Muscle of back (tissue), 13 donors: ENCODE data around the gene TMCO2. TPM values are rescaled to one million over a fixed set of nuclear protein-coding genes. Genes with fewer than 3 reads are reported as not detected.
"Not testable (repeated sequence)": the region's sequence is repeated elsewhere in the genome, so short reads cannot be mapped to it uniquely, and the experiment has no call there.

Experiments
- DNase-seq, 3 donors: peaks; one replicate each; pipeline versions ENCODE4 v3.0.0 to v3.0.0-alpha.2; 2013
- long read RNA-seq, 9 donors: transcript quantifications; one replicate each; lab custom pipeline, GENCODE V29; 2026
- polyA plus RNA-seq, 10 donors: library from polyadenylated mRNA; unstranded; fragments of 120-200 nt; gene quantifications; one replicate each; pipeline ENCODE4 v1.2.1, GENCODE V29; 2013; ENCODE audit not compliant: insufficient read length in 10 of 10

TMCO2 gene
- polyA plus RNA-seq: not detected
- long read RNA-seq, donor 1: 0 reads
- long read RNA-seq, donor 2: 0 reads
- long read RNA-seq, donor 3: 0 reads
- long read RNA-seq, donor 4: 0 reads
- long read RNA-seq, donor 5: 0 reads
- long read RNA-seq, donor 6: 0 reads
- long read RNA-seq, donor 7: 0 reads
- long read RNA-seq, donor 8: 0 reads
- long read RNA-seq, donor 9: 0 reads

DNA sequence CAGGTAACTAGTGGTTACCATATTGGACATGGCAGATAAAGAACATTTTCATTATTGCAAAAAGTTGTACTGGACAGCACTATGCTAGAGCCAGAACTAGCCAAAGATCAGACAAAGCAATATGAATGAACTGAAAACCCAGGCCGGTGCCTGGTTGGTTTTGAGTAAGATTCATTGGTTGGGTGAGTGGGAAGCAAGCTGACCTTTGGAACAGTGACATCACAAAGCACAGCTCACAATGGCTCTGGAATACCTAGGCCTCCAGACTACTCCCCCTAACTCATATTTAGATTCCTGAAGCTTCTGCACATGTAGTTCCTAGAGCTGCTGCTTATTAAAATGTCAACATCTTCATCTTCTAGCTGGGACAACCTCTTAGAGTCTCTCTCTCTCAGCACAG, at the start of gene TMCO2:
TSS of gene TMCO2 (plus strand) at position 283 of the 400 bp plus-strand sequence. CDS start at position 340, 57 bp downstream.
- no peak for DNase-seq

DNA sequence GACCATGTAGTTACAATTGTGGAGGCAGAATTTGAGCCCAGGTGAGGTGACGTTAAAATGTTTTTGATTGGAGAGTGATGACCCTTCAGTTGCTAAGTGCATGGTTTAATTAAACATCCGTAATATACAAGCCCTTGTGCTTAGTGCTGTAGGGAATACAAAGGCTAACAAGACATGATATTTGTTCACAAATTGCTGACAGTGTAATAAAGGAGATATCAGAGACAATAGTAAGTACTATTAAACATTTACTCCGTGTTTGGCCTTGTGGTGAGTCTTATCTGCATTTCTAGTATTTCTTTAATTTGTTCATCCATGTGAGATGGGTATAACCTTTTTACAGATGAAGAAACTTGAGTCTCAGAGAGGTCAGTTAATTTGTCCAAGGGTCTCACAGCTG, 48.6 kb upstream of the TMCO2 start:
- no peak for DNase-seq

DNA sequence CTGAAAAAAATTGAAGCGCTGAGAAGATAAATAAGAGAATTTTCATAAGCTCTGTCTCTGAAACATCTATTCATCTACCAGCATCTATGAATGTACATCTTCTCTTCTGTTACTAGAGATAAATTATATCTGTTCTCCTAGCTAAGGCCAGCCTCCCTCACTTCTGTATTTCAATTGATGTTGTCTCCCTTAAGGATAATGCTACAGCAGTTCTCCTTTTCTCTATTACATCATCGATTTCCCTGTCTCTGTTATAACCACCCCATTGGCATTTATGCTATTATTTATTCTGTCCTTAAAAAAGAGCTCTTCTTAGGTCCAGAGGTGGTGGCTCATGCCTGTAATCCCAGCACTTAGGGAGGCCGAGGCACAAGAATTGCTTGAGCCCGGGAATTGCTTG, 42.9 kb upstream of the TMCO2 start:
- DNase-seq: no peak

DNA sequence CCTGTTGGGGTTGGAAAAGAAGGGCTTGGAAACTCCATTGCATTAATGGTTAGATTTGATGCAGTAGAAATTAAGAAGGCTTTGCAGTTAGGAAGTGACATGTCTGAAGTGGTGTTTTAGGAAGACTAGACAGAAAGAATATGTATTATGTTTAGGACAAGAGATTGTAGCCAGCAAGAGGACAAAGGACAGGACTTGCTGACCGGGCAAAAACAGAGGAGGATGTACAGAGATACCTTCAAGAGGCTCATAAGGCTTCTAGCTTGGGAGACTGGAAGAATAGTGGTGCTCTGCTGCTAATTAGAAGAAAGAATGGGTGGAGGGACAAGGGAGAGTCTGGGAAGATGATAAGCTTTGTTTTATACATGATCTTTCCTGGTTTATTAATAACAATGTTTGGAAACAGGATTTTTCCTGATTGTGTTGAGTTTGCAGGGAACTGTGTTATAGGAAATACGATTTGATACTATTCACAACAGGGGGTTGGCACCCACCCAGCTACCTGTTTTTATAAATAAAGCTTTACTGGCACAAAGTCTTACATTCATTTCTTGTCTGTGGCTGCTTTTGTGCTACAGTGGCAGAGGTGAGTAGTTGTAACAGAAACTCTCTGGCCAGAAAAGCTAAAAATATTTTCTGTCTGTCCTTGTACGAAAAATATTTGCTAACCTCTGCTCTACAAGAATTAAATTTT, 37.1 kb upstream of the TMCO2 start:
- DNase-seq: no peak

DNA sequence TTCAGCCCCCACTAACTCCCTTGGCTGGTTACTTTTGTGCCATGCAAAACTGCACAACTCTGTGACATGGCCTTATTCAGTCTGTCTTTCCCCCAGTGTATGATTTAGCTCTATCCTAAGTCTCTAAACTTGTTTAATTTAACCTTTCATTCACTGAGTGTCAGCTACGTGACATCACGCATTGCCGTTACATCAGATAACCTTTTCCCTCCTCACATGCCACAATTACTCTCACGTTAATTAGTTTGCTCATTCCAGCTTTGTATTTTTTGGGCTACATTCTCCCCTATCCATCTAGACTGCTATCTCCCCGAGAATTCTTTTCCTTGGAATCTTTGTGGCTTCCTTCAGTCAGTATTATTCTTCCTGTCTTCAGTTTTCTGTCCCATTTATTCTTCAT, 29.4 kb upstream of the TMCO2 start:
- DNase-seq: no peak

DNA sequence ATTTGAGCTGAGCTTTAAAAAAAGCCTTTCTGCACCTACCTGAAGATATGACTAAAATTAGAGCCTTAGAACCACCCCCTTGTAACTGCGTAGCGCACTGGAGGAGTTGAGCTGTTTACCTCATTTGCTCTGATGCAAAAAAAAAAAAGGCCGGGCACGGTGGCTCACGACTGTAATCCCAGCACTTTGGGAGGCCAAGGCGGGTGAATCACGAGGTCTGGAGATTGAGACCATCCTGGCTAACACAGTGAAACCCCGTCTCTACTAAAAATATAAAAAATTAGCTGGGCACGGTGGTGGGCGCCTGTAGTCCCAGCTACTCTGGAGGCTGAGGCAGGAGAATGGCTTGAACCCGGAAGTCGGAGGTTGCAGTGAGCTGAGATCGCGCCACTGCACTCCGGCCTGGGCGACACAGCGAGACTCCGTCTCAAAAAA, 26.2 kb upstream of the TMCO2 start:
- DNase-seq: not testable (repeated sequence)

DNA sequence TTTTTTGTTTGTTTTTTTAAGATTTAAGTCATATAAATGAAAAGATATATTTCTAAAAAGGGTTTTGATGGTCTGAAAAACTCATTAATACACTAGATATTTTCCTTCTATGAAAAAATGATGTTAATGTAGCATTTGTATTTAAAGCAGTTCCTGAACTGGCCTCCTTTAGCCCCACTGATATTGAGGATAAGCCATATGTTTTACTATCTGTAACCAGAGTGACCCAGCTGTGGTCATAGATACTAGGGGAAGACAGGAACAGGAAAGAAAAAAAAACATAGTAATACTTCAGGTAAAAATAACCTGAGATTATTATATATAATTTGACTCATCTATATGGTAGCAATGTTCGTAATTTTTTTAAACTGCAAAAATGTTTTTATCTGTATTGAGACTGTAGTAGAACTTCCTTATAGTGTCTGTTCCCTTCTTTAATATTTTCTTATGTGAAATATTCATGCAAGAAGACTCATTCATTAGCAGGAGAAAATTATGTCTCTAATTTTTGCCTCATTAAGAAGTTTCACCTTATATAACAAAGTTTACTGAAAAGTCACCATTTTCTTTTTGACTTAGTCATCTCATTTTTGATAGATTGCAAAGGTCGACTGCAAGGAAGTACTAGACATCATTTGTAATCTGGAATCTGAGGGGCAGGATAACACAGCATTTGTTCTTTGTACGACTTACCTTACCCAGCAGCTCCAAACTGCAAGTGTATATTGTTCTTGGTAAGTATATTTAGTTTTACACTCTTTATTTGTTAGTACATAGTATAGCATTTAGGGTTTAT, 25.6 kb upstream of the TMCO2 start:
- no peak for DNase-seq

DNA sequence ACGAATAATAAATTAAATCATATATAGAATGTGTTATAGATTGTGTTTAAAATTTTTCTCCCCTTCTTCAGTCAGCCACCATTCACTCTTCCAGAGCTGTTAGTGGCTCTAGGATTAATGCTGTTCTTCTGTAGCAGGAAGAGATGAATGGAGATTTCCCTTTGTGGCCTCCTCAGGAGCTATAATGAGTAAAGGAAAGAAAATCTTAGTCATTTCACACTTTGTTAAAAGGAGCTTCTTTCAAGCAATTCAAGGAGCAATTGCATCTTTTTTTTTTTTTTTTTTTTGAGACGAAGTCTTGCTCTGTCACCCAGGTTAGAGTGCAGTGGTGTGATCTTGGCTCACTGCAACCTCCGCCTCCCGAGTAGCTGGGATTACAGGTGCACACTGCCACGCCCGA, 23.7 kb upstream of the TMCO2 start:
- no peak for DNase-seq

DNA sequence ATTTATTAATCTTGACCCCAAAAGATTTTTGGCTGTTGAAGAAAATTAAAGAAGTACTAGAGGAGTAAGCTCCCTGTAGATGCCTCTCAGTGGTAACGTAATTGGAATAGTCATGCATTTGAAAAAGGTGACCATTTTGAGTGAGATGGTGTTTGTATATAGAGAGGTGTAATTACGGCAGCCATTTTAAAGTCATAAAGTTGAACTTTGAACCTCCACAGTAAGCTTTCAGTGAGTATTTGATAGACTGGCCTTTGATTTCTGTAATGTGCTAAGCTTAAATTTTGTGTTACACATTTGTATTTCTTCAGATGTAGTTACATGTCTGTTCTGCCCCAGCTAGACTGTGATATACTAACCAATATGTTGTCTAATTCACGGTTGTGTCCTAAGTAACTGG, 21.5 kb upstream of the TMCO2 start:
- no peak for DNase-seq

DNA sequence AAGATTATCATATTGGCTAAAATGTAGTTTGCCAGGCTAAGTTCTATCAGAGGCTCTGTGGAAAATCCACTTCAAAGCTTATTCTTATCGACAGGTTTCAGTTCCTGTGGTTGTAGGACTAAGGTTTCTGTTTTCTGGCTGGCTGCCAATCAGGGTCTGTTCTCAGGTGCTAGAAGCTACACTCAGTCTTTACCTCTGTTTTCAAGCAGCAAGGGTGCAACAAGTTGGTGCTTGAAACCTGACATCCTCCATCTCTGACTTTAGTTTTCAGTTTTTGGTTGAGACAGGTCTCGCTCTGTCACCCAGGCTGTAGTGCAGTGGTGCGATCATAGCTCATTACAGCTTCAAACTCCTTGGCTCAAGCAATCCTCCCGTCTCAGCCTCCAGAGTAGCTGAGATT, 15.3 kb upstream of the TMCO2 start:
- DNase-seq: no peak

DNA sequence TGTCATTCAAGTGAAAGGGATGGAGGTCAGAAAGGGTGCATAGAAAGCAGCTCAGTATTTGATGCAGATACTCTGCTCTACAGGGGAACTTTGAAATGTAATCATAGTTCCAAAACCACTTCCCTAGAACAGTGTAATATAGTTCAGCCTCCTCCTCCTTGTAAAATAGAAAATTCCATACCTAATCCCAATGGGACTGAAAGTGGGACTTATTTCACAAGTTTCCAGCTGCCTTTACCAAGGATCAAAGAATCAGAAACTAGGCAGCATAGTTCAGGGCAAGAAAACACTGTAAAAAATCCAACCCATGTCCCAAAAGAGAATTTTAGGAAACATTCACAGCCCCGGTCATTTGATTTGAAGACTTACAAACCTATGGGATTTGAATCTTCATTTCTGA, 8.1 kb upstream of the TMCO2 start:
- no peak for DNase-seq

DNA sequence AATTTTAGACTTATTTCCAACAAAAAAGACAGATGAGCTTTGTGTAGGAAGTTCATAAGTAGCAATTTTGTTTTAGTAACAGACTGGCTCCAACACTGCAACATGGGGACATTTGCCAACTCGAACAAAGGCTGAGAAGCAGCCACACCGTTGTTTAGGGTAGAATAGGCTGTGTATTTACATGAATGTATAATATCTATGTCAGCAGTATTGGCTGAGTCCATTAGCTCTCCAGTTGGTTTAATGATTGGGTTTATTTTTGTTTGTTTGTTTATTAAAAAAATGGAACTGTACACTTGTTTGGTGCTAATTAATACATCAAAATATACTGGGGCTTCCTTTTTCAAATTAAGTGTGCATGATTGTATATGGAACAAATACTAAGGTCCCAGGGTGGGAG, 7.3 kb upstream of the TMCO2 start:
- DNase-seq: no peak

DNA sequence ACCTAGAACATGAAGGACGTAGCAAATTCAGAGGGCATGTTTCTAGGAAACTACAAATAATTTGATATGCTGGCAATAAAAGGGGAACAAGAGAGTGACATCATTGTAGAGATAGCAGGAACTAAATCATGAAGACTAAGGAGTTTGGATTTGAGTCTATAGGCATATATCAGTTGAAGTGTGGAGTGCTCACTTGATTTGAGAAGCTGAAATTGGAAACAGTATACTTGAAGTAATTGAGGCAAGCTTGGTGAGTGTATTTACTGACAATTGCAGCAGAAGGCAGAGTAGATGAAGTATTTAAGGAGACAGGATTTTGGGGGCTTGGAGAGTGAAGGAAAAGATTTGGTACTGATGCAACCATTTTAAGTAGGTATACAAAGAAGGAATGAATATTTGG, 6.4 kb upstream of the TMCO2 start:
- no peak for DNase-seq

DNA sequence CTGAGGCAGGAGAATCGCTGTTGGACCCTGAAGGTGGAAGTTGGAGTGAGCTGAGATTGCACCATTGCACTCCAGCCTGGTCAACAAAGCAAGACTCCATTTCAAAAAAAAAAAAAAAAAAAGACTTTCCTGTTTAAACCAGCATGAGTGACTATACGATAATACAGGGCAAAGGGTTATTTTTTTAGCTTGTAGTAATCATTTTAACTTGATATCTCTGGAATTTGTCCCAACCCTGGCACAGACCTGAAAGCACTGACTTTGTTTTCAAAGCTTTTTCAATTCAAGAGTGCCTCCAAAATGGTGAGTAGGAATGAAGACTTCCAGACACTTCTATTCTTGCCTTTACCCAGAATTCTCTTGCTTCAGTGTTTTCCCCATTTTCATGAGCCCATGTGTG, 4.4 kb upstream of the TMCO2 start:
- DNase-seq: no peak

DNA sequence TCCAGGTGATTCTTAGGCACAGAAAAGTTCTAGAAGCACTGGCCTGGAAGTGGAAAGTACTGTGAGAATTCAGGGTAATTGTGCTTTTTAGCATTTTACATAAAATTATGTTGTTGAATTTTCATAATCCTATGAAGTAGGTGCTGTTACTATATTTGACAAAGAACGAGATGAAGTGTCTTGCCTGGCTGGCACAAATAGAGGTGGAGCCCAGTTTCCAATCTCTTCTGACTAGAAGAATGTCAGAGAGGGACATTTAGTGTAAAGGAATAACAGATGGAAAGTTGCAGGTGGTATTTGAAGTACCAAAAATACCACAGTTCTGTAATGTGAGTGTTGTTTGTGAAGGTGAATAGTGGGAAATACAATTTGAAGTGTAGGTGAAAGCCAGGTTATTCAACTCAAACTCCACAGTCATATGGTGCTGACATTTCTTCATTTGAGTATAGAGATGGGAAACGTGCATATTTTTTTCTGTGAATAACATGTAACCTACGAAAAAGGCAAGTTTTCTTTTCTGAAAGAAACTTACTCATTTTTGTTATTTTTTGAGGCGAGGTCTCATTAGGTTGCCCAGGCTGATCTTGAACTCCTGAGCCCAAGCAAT, 3.5 kb upstream of the TMCO2 start:
- no peak for DNase-seq

DNA sequence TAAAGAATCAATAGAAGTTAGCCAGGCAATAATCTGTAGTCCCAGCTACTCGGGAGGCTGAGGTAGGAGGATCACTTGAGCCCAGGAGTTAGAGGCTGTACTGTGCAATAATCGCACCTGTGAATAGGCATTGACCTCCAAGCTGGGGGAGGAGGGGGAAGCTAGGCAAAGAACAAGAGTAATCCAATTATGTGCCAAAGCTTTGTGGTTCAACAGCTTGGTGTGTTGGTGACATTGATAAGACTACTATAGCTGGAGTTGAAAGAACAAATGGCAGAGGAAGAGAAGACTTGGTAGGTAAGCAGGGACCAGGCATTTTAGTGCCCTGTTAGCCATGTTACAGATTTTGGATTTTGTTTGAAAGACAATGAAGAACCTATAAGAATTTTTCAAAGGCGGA, 2.1 kb upstream of the TMCO2 start:
- DNase-seq: no peak

DNA sequence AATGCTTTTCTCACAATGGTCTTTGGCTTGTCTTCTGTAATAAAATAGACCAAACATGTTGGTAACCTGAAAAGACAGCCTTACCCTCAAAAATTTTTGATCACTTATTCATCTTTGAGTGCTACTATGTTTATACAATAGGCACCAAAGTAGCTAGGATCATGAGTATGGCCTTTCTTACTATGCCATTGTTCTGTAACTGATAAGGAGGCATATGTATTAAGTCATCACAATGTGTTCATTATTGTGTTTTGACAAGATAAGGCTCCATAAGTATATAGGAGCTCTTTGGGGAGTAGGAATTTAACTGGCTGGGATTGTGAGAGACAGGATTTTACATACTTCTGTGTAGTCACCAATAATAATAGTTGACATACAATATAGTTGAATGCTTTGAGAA, 675 bp downstream of the TMCO2 start:
- no peak for DNase-seq

DNA sequence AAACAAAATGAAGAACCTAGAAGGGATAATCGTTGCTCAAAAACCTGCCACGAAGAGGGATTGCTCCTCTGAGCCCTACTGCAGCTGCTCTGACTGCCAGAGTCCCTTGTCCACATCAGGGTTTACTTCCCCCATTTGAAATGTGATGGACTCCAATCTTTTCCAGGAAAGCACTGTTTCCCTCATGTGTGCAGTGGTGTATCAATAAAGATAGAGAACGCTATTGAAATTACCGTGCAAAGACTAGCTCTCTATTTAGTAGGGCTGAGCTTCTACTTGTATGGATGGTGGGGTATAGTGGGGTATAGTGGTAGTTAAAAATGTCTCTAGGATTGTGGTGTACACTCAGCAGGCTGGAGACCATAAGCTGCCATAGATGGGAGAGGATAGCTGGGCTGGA, 3.7 kb downstream of the TMCO2 start:
- no peak for DNase-seq

DNA sequence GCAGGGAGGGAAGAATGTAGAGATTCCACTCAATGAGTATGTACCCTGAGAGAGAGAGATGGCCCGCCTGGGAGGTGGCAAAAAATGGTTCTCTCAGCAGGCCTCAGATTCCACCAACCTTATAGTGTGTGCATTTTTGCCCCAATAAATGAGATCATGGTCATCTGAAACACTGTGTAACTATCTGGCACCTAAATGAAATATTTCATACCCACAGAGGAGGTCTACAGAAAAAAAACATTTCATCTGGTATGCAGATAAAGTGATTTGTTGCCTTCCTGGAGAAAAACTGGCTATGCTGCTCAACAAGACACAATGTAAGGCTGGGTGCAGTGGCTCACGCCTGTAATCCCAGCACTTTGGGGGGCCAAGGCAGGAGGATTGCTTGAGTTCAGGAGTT, 4.9 kb downstream of the TMCO2 start:
- DNase-seq: no peak

DNA sequence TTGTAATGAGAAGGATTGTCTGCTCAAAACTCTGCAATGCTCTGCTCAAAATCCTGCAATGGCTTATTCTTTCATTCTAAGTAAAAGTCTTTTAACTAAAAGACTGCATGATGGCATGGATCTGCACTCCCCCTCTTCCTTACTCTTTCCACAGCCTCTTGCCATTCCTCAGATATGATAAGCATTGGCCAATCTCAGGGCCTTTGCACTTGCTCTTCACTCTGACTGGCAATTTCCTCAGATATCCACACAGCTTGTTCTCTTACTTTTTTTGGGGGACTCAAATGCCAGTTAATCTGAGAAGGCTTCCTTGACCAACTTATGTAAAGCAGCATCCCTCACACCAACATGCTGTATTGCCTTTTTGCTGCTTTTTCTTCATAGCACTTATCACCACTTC, 7.5 kb downstream of the TMCO2 start:
- DNase-seq: no peak

DNA sequence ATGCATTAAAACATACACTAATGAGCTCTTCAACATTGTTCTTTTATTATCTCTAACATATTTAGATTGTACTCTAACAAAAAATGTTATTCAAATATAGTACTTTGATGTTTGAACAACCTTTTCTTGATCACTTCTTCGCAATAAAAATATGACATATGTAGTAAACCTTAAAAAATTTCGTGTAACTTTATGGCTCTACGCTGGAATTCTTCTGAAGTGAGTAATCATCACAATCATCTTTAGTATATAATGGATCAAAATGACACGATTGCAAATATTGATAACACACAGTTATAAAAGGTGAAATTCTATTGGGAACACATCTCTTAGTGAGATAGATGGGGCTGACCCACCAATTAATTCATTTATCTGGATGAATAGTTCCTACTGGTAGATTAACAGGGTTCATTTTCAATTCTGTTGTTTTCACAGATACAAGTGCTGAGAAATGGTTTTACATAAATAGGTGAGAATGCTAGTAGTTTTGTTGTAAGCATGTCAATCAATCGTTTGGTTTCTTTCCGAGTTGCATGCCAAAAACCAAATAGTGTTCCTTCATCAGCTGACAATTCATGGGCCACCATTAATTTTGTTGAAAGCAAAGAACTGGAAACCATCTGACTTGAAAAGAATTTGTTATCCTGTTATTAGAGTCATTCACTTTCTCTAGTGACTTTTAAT, 8.8 kb downstream of the TMCO2 start:
- DNase-seq: no peak

DNA sequence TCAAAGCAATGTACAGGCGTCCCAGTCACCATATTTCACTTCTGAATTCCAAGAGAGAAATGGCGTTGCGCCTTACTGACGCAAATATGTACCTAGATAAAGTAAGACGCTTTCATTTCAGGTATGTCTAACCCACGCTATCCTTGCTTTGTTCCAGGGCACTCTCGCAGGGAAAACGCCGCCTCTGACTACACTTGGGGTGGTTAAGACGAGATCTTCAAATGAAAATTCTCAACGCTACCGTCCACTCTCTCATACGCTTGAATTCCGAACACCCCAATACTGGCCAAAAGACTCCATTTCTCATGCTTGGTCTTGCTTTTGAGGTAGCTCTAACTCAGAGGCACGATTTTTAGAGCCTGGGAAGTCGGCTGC, 9.6 kb downstream of the TMCO2 start:
- DNase-seq: no peak
